ENCODE data around the gene PRTFDC1. TPM values are rescaled to one million over a fixed set of nuclear protein-coding genes. Genes with fewer than 3 reads are reported as not detected.
"Not testable (repeated sequence)": the region's sequence is repeated elsewhere in the genome, so short reads cannot be mapped to it uniquely, and the experiment has no call there.

The PRTFDC1 gene
- total RNA-seq, 2 experiments from 2014 or later = not detected

DNA sequence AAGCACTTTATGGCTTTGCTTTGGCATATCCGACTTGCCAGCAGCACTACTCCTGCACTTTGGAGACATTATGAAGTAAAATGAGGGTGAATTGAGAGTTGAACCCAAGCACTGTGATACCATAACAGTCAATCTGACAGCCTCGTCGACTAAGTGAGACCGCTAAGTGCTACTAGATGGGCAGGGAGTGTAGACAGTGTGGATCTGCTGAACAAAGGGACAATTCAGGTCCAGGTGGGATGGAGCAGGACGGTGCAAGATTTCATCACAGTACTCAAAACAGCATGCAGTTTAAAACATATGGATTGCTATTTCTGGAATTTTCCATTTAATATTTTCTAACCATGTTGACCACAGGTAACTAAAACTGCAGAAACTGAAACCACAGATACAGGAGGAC lies 20.8 kb upstream of the PRTFDC1 start:
- ChIA-PET POLR2A (no interaction called here), CTCF (ENCODE audit: unreplicated experiment) (no interaction called here)
- no peaks in the 10 kb centered on the region for H3K79me2 ChIP-seq (ENCODE audit: insufficient read depth, low read depth, low read length)
- TF ChIP-seq EZH2phosphoT487 (IDR thresholded peaks at IDR 0.05; ENCODE audit: borderline replicate concordance, low read depth, low read length) = no peak
- TF ChIP-seq, protein P1, sequence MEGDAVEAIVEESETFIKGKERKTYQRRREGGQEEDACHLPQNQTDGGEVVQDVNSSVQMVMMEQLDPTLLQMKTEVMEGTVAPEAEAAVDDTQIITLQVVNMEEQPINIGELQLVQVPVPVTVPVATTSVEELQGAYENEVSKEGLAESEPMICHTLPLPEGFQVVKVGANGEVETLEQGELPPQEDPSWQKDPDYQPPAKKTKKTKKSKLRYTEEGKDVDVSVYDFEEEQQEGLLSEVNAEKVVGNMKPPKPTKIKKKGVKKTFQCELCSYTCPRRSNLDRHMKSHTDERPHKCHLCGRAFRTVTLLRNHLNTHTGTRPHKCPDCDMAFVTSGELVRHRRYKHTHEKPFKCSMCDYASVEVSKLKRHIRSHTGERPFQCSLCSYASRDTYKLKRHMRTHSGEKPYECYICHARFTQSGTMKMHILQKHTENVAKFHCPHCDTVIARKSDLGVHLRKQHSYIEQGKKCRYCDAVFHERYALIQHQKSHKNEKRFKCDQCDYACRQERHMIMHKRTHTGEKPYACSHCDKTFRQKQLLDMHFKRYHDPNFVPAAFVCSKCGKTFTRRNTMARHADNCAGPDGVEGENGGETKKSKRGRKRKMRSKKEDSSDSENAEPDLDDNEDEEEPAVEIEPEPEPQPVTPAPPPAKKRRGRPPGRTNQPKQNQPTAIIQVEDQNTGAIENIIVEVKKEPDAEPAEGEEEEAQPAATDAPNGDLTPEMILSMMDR (conservative IDR thresholded peaks at IDR 0.05; ENCODE audit: low read length) = no peak
- no peak overlapping the region for H3K4me3 ChIP-seq (ENCODE audit: low read depth, low read length, poor library complexity, severe bottlenecking)
- no peak overlapping the region for H2AFZ ChIP-seq (ENCODE audit: low read length)
- H3K4me2 ChIP-seq (ENCODE audit: low read length) = no peak overlapping the region
- no peaks in the 10 kb centered on the region for H3K4me1 ChIP-seq (ENCODE audit: insufficient read depth, low read length, poor library complexity, severe bottlenecking)
- no peaks in the 10 kb centered on the region for H4K20me1 ChIP-seq (ENCODE audit: insufficient read depth, low read length)
- DNase-seq (ENCODE audit: low spot score) = no peak
- H3K9me3 ChIP-seq (ENCODE audit: low read length) = no peaks in the 10 kb centered on the region
- H3K9me2 ChIP-seq (ENCODE audit: insufficient read depth, low read length) = no peaks in the 10 kb centered on the region
- BruUV-seq (replicated peaks) = no TSS peak
- no peak overlapping the region for H3K27ac ChIP-seq (ENCODE audit: low read depth, low read length, poor library complexity, severe bottlenecking)
- intact Hi-C loops (cut with micrococcal nuclease; ENCODE audit: unreplicated experiment) = no loop called here
- H3K36me3 ChIP-seq (ENCODE audit: insufficient read depth, low read length) = no peaks in the 10 kb centered on the region

DNA sequence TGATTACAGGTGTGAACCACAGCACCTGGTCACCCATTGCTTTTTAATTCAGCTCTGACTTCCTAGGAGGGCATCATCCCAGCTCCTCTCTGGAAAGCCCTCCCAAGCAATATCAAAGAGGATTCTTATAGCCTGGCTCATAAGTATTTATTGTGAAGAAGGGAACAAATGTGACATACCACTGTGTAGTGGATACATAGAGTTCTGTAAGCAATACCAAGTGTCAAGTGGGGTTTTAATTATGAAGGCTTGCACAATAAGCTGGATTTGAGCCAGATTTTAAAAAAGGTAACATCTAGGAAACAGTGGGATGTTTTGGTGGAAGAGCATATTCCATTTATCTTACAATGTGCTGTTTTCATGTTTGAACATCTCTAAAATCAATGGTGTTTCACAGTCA lies 19.0 kb upstream of the PRTFDC1 start:
- intact Hi-C loops (cut with micrococcal nuclease; ENCODE audit: unreplicated experiment) = no loop called here
- BruUV-seq (replicated peaks) = no TSS peak
- POLR2A ChIA-PET = interaction anchor here (0.6 kb wide), 1 partner anchor 11 kb away, joined by 3 read pairs; no protein-coding TSS in a partner anchor
- no peaks in the 10 kb centered on the region for H3K4me1 ChIP-seq (ENCODE audit: insufficient read depth, low read length, poor library complexity, severe bottlenecking)
- CTCF ChIA-PET (ENCODE audit: unreplicated experiment) = no interaction called here
- no peaks in the 10 kb centered on the region for H3K9me2 ChIP-seq (ENCODE audit: insufficient read depth, low read length)
- H3K27ac ChIP-seq (ENCODE audit: low read depth, low read length, poor library complexity, severe bottlenecking) = no peak overlapping the region
- no peak for DNase-seq (ENCODE audit: low spot score)
- TF ChIP-seq EZH2phosphoT487 (IDR thresholded peaks at IDR 0.05; ENCODE audit: borderline replicate concordance, low read depth, low read length) = no peak
- TF ChIP-seq, protein P1 (conservative IDR thresholded peaks at IDR 0.05; ENCODE audit: low read length) = no peak
- no peaks in the 10 kb centered on the region for H3K36me3 ChIP-seq (ENCODE audit: insufficient read depth, low read length)
- H3K9me3 ChIP-seq (ENCODE audit: low read length) = no peaks in the 10 kb centered on the region
- H2AFZ ChIP-seq (ENCODE audit: low read length) = no peak overlapping the region
- no peaks in the 10 kb centered on the region for H3K79me2 ChIP-seq (ENCODE audit: insufficient read depth, low read depth, low read length)
- no peaks in the 10 kb centered on the region for H4K20me1 ChIP-seq (ENCODE audit: insufficient read depth, low read length)
- no peak overlapping the region for H3K4me3 ChIP-seq (ENCODE audit: low read depth, low read length, poor library complexity, severe bottlenecking)
- H3K4me2 ChIP-seq (ENCODE audit: low read length) = no peak overlapping the region

DNA sequence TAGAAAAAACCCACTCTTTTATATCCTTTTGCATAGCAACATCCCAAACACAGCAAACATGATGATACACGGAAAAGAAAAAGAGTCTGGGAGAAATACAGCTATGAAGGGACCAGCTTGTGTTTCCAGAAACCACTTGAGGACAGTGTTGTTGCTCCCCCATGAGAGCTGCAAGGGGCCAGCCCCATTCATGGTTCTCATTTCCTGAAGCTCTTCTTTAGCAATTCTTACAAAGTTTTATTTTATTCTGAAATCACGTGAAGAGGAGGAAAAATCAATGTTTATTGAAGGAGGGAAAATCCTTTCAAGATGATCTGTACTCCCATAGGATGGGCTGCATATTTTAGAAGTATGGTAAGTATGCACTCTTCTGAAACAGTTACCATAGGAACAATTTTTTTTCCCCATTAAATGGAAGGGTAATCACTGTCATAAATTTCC lies 17.5 kb upstream of the PRTFDC1 start:
- no peaks in the 10 kb centered on the region for H3K4me1 ChIP-seq (ENCODE audit: insufficient read depth, low read length, poor library complexity, severe bottlenecking)
- no peak for DNase-seq (ENCODE audit: low spot score)
- no peak overlapping the region for H3K4me2 ChIP-seq (ENCODE audit: low read length)
- CTCF ChIA-PET (ENCODE audit: unreplicated experiment) = no interaction called here
- H3K9me3 ChIP-seq (ENCODE audit: low read length) = no peaks in the 10 kb centered on the region
- POLR2A ChIA-PET = no interaction called here
- intact Hi-C loops (cut with micrococcal nuclease; ENCODE audit: unreplicated experiment) = no loop called here
- H3K4me3 ChIP-seq (ENCODE audit: low read depth, low read length, poor library complexity, severe bottlenecking) = no peak overlapping the region
- no peaks in the 10 kb centered on the region for H3K79me2 ChIP-seq (ENCODE audit: insufficient read depth, low read depth, low read length)
- no peaks in the 10 kb centered on the region for H4K20me1 ChIP-seq (ENCODE audit: insufficient read depth, low read length)
- H3K36me3 ChIP-seq (ENCODE audit: insufficient read depth, low read length) = no peaks in the 10 kb centered on the region
- TF ChIP-seq, protein P1 (conservative IDR thresholded peaks at IDR 0.05; ENCODE audit: low read length) = no peak
- no peak for TF ChIP-seq EZH2phosphoT487 (IDR thresholded peaks at IDR 0.05; ENCODE audit: borderline replicate concordance, low read depth, low read length)
- H3K27ac ChIP-seq (ENCODE audit: low read depth, low read length, poor library complexity, severe bottlenecking) = no peak overlapping the region
- BruUV-seq (replicated peaks) = no TSS peak
- no peak overlapping the region for H2AFZ ChIP-seq (ENCODE audit: low read length)
- H3K9me2 ChIP-seq (ENCODE audit: insufficient read depth, low read length) = no peaks in the 10 kb centered on the region

DNA sequence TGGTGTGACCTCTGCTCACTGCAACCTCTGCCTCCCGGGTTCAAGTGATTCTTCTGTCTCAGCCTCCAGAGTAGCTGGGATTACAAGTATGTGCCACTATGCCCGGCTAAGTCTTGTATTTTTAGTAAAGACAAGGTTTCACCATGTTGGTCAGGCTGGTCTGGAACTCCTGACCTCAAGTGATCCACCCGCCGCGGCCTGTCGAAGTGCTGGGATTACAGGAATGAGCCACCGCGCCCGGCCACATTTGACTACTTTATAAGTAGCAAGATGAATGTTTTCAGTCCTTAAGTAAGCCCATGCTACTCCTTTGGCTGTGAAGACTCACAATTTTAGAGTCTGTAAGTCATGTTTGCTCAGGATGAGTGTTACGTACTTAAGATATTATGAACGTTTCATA lies 16.5 kb upstream of the PRTFDC1 start:
- H3K4me1 ChIP-seq (ENCODE audit: insufficient read depth, low read length, poor library complexity, severe bottlenecking); BruUV-seq (replicated peaks); CTCF ChIA-PET (ENCODE audit: unreplicated experiment); DNase-seq (ENCODE audit: low spot score); H3K36me3 ChIP-seq (ENCODE audit: insufficient read depth, low read length); H3K27ac ChIP-seq (ENCODE audit: low read depth, low read length, poor library complexity, severe bottlenecking); H4K20me1 ChIP-seq (ENCODE audit: insufficient read depth, low read length); POLR2A ChIA-PET; H3K9me2 ChIP-seq (ENCODE audit: insufficient read depth, low read length); intact Hi-C loops (cut with micrococcal nuclease; ENCODE audit: unreplicated experiment); H2AFZ ChIP-seq (ENCODE audit: low read length); H3K4me2 ChIP-seq (ENCODE audit: low read length); H3K4me3 ChIP-seq (ENCODE audit: low read depth, low read length, poor library complexity, severe bottlenecking); H3K79me2 ChIP-seq (ENCODE audit: insufficient read depth, low read depth, low read length); H3K9me3 ChIP-seq (ENCODE audit: low read length): not testable (repeated sequence)

All from OCI-LY7 (cell line).